ENCODE data around the gene TBC1D4. TPM values are rescaled to one million over a fixed set of nuclear protein-coding genes. Genes with fewer than 3 reads are reported as not detected.
A peak's percentile ranks its signal among the peaks of the same experiment; 100 is the strongest.

The TBC1D4 gene
- total RNA-seq, 1 experiment from 2014 or later: 177 TPM

DNA sequence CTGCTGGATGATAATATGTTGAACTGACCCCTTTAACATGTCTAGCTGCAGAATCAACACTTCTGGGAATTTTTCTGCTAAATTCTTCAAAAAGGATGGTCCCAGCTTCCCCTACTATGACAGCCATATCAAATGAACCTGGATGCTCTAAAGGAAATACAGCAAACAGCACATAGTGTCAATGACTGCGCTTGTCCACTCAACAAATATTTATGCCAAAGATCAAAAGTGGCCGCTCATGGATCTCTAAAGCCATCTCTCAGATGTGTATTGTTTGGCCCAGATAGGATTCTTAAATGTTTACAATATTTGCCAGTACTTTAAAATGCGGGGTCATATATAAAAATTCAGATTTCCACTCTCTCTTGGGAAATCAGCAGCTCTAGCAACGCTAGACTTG is 3.3 kb downstream of the TBC1D4 start:
- Histone ChIP-seq H3K36me3 (ENCODE audit: control insufficient read depth, insufficient read depth, low read length) (no peaks in the 10 kb centered on the region; the same call in 1 of the 2 replicates), H3K4me1 (peaks cover 41% of the 10 kb centered on the region), H3K27me3 (replicated peaks; ENCODE audit: control insufficient read depth, insufficient read depth, low read length) (no peaks in the 10 kb centered on the region), H3K4me3 (ENCODE audit: low read depth, low read length) (peak overlapping the region; percentile 24), H3K9me3 (no peaks in the 10 kb centered on the region)
- TF ChIP-seq, protein P1, sequence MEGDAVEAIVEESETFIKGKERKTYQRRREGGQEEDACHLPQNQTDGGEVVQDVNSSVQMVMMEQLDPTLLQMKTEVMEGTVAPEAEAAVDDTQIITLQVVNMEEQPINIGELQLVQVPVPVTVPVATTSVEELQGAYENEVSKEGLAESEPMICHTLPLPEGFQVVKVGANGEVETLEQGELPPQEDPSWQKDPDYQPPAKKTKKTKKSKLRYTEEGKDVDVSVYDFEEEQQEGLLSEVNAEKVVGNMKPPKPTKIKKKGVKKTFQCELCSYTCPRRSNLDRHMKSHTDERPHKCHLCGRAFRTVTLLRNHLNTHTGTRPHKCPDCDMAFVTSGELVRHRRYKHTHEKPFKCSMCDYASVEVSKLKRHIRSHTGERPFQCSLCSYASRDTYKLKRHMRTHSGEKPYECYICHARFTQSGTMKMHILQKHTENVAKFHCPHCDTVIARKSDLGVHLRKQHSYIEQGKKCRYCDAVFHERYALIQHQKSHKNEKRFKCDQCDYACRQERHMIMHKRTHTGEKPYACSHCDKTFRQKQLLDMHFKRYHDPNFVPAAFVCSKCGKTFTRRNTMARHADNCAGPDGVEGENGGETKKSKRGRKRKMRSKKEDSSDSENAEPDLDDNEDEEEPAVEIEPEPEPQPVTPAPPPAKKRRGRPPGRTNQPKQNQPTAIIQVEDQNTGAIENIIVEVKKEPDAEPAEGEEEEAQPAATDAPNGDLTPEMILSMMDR (IDR thresholded peaks at IDR 0.05; ENCODE audit: insufficient read depth in 1 of 2, low read depth in 1 of 2, low read length in 1 of 2, severe bottlenecking in 1 of 2, unreplicated experiment in 1 of 2): no peak
- H3K27me3 Mint-ChIP-seq (ENCODE audit: insufficient read depth, unreplicated experiment): no peaks in the 10 kb centered on the region
- POLR2A ChIA-PET: no interaction called here
- BruUV-seq (replicated peaks): no TSS peak
- intact Hi-C loops (cut with micrococcal nuclease; ENCODE audit: unreplicated experiment): no loop called here
- H3K36me3 Mint-ChIP-seq (ENCODE audit: insufficient read depth, unreplicated experiment): peaks cover 68% of the 10 kb centered on the region
- peak overlapping the region; percentile 82 for H3K4me3 Mint-ChIP-seq (ENCODE audit: unreplicated experiment)
- H3K4me1 Mint-ChIP-seq (ENCODE audit: low read depth, unreplicated experiment): peaks cover 18% of the 10 kb centered on the region
- DNase-seq: no peak
- CTCF ChIA-PET: interaction anchor here (0.6 kb wide), 1 partner anchor 54 kb away, joined by 3 read pairs; no protein-coding TSS in a partner anchor
- peak overlapping the region; percentile 4 for H3K27ac Mint-ChIP-seq (ENCODE audit: unreplicated experiment)
- H3K9me3 Mint-ChIP-seq (ENCODE audit: unreplicated experiment): no peaks in the 10 kb centered on the region

DNA sequence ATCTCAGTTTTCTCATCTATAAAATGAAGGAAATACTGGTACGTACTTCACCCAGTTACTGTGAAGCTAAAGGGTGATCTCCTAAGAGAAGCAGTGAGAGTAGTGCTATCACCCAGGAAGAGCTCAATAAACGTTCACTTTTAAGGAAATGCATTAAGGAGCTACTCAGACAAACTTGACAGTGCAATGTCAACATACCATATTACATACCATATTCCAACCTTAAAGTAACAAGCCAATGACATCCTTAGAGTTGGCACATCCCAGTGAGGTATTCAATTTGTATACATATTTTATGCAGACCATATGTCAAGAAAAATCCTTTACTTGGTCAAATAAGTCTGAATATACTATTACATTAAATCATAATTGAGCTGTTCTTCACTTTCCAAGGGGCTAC is 7.0 kb downstream of the TBC1D4 start:
- Histone ChIP-seq H3K9me3 (no peaks in the 10 kb centered on the region), H3K27me3 (replicated peaks; ENCODE audit: control insufficient read depth, insufficient read depth, low read length) (no peaks in the 10 kb centered on the region), H3K4me1 (peaks cover 29% of the 10 kb centered on the region), H3K4me3 (ENCODE audit: low read depth, low read length) (no peak overlapping the region), H3K36me3 (ENCODE audit: control insufficient read depth, insufficient read depth, low read length) (no peaks in the 10 kb centered on the region)
- Mint-ChIP-seq H3K4me3 (ENCODE audit: unreplicated experiment) (no peak overlapping the region), H3K27me3 (ENCODE audit: insufficient read depth, unreplicated experiment) (no peaks in the 10 kb centered on the region), H3K36me3 (ENCODE audit: insufficient read depth, unreplicated experiment) (peaks cover 69% of the 10 kb centered on the region), H3K4me1 (ENCODE audit: low read depth, unreplicated experiment) (peaks cover 18% of the 10 kb centered on the region), H3K27ac (ENCODE audit: unreplicated experiment) (no peak overlapping the region), H3K9me3 (ENCODE audit: unreplicated experiment) (no peaks in the 10 kb centered on the region)
- intact Hi-C loops (cut with micrococcal nuclease; ENCODE audit: unreplicated experiment): no loop called here
- ChIA-PET CTCF (no interaction called here), POLR2A (no interaction called here)
- DNase-seq: no peak
- BruUV-seq (replicated peaks): no TSS peak
- TF ChIP-seq, protein P1 (IDR thresholded peaks at IDR 0.05; ENCODE audit: insufficient read depth in 1 of 2, low read depth in 1 of 2, low read length in 1 of 2, severe bottlenecking in 1 of 2, unreplicated experiment in 1 of 2): no peak

DNA sequence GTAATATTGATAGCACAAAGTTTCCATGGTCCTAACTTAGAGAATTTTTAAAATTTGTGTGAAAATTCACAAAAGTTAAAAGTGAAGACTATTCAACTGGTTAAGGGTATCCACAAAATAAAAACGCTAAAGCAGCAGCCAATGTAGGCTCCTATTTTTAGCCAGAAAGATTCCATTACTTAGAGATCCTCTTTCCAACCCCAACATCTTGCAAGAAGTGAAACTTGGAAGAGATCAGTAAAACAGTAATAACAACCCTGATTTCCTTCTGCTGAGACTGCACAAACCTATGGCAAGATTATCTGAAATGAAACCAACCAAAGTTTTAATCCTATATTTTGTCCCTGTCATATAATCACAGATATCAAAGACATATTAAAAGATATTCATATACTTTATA is 8.5 kb downstream of the TBC1D4 start:
- H3K27me3 ChIP-seq (replicated peaks; ENCODE audit: control insufficient read depth, insufficient read depth, low read length): no peaks in the 10 kb centered on the region
- H3K27me3 Mint-ChIP-seq (ENCODE audit: insufficient read depth, unreplicated experiment): no peaks in the 10 kb centered on the region
- DNase-seq: no peak
- intact Hi-C loops (cut with micrococcal nuclease; ENCODE audit: unreplicated experiment): no loop called here
- no peak overlapping the region for H3K4me3 Mint-ChIP-seq (ENCODE audit: unreplicated experiment)
- no peaks in the 10 kb centered on the region for H3K36me3 ChIP-seq (ENCODE audit: control insufficient read depth, insufficient read depth, low read length)
- no peaks in the 10 kb centered on the region for H3K9me3 Mint-ChIP-seq (ENCODE audit: unreplicated experiment)
- H3K4me3 ChIP-seq (ENCODE audit: low read depth, low read length): no peak overlapping the region
- no peak overlapping the region for H3K27ac Mint-ChIP-seq (ENCODE audit: unreplicated experiment)
- ChIA-PET CTCF (no interaction called here), POLR2A (no interaction called here)
- H3K36me3 Mint-ChIP-seq (ENCODE audit: insufficient read depth, unreplicated experiment): peaks cover 69% of the 10 kb centered on the region
- no TSS peak for BruUV-seq (replicated peaks)
- TF ChIP-seq, protein P1 (IDR thresholded peaks at IDR 0.05; ENCODE audit: insufficient read depth in 1 of 2, low read depth in 1 of 2, low read length in 1 of 2, severe bottlenecking in 1 of 2, unreplicated experiment in 1 of 2): no peak
- peaks cover 22% of the 10 kb centered on the region for H3K4me1 Mint-ChIP-seq (ENCODE audit: low read depth, unreplicated experiment)
- no peaks in the 10 kb centered on the region for H3K9me3 ChIP-seq
- H3K4me1 ChIP-seq: peaks cover 25% of the 10 kb centered on the region
